WTC11 (cell line): ENCODE data around the gene TTC28.

Experiments
- CTCF ChIP-seq: fragments of 200-600 bp; IDR thresholded peaks from 2 replicates; pipeline ENCODE4 v1.8.0; 2022; ENCODE audit warnings: antibody characterized with exemption
- JUN ChIP-seq: sonication (generic); formaldehyde crosslinking; IDR thresholded peaks from 2 replicates; pipeline ENCODE4 v1.8.0; 2023; ENCODE audit warnings: mild to moderate bottlenecking, missing genetic modification reagents
- TEAD4 ChIP-seq: sonication (generic); formaldehyde crosslinking; IDR thresholded peaks from 2 replicates; pipeline ENCODE4 v1.8.0; 2022; ENCODE audit warnings: mild to moderate bottlenecking, missing genetic modification reagents
- ZNF232 ChIP-seq: sonication (generic); formaldehyde crosslinking; IDR thresholded peaks from 2 replicates; pipeline ENCODE4 v1.8.0; 2022; ENCODE audit warnings: mild to moderate bottlenecking, missing genetic modification reagents
- ZNF263 ChIP-seq: sonication (generic); formaldehyde crosslinking; IDR thresholded peaks from 2 replicates; pipeline ENCODE4 v1.8.1; 2022; ENCODE audit warnings: low read depth, mild to moderate bottlenecking, moderate library complexity, missing genetic modification reagents
- ZNF423 ChIP-seq: fragments of 250-450 bp; sonication (Bioruptor Pico); IDR thresholded peaks from 2 replicates; pipeline ENCODE4 v2.1.2; 2022; ENCODE audit warnings: mild to moderate bottlenecking, moderate library complexity

- no peak for TF ChIP-seq CTCF
- no peak for TF ChIP-seq ZNF232 (CRISPR knock-in tag)
- TF ChIP-seq ZNF423: no peak
- no peak for TF ChIP-seq ZNF263 (CRISPR knock-in tag)
- no peak for TF ChIP-seq TEAD4 (CRISPR knock-in tag)
- no peak for TF ChIP-seq JUN
These were observed 277.6 kb downstream of the TTC28 start for GRCh38 chr22:28402060-28402459.
